DMS 273 (cell line): ENCODE results near the gene PTGIR.

ENCODE experiments used
- DNase-seq: peaks from one replicate; lab custom pipeline; 2025; ENCODE audit not compliant: unreplicated experiment; lab: John Stamatoyannopoulos, UW

PTGIR gene

DNA sequence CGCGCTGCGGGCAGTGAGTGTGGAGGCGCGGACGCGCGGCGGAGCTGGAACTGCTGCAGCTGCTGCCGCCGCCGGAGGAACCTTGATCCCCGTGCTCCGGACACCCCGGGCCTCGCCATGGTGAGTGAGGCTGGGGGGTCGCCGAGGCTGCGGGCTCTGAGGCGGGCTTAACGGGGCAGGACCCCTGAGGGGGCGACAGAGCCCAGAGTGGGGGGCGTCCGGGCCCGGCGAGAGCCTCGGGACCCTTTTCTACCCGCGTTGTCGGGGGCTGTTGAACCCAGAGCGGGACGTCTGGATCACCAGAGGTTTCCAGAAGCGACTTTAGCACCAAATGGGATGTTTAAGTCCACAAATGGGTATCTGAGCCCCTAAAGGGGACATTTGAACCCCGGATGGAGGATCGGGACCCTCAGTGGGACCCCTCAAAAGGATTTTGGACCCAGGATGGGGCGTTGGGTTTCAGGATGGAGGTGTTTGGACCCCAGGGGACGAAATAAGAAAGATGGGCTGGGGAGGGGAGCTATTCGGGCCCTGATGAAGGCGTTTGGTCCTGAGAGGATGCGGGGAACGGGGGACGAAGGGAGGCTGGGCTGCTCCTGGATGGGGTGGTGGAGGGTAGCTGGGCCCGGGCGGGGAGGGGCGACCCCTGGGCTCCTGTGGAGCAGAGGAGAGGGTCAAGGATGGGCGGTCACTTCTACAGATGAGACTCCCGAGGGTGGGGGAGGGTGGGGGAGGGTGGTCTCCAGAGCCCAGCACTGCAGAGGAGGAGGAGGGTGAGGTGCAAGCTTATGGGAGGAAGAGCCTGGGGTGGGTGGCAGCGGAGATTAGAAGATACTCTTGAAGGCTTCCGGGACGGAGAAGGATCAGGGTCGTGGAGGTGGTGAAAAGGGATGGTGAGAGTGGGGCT lies 23.3 kb downstream of the PTGIR start, which contains the start of gene CALM3:
Gene CALM3 (plus strand): TSS at position 13 of the 907 bp plus-strand sequence. CDS start 105 bp downstream, at position 118.
- DNase-seq: no peak

DNA sequence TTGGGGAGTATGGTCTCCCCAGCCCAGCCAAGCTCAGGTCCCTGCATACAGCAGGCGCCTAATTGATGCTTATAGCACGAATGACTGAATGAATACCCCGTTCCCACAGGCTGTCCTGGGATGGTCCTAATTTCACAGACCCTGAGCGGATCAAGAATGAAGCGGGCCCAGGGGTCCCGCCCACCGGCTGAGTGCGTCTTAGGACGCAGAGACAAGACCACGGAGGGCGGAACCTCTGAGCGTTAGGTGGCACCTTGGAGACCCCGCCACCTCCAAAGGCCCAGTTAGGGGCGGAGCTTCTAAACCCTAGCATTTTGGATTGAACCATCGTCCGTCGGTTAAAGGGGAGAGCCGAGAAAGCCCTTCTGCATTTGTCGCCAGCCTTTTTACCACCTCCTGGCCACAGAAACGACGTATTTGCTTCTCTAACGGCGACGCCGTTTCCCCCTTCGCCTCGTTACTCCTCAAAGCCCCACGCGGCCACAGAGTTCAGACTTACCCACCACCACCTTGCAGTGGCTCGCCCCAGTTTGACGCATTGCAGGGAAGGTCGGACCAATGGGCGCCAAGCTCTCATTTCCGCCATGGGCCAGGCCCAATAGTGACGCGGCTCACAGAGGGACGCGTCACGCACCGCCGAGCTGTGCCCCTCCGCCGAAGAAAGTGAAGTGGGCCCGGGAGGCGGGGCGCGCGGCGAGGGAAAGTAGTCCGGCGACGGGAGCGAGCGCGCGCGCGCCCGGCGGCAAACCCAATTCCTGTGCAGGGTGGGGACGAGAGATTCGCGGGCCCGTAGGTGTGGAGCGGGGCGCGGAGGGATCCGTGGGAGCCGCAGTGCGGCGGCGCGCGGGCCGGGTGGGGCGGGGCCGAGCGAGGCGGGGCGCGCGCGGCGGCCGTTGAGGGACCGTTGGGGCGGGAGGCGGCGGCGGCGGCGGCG lies 24.2 kb downstream of the PTGIR start:
- peak; percentile 100 for DNase-seq

DNA sequence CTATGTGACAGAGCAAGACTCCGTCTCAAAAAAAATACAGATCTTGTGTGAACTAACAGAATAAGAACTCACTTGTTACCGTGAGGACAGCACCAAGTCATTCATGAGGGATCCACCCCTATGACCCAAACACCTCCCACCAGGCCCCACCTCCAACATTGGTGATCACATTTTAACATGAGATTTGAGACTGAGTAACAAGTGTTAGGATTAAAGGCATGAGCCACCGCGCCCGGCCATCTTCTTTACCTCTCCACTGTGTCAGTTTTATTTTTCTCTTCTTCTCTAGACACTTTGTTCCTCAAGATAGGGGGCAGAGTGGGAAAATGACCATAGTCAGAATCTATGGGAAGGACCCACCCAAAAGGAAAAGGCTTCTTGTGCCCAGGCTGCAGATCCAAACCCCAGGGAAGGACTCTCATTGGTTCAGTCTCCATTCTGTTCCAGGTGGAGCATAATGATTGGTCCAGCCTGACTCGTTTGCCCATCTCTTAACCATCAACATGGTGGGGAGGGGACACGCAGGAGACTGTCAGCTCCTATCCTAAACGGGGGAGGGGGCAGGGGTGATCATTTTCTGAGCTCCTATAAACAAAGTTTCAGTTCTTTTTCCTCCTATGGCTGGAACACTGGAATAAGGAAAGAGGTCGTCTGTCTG lies 25.0 kb downstream of the PTGIR start:
- no peak for DNase-seq

DNA sequence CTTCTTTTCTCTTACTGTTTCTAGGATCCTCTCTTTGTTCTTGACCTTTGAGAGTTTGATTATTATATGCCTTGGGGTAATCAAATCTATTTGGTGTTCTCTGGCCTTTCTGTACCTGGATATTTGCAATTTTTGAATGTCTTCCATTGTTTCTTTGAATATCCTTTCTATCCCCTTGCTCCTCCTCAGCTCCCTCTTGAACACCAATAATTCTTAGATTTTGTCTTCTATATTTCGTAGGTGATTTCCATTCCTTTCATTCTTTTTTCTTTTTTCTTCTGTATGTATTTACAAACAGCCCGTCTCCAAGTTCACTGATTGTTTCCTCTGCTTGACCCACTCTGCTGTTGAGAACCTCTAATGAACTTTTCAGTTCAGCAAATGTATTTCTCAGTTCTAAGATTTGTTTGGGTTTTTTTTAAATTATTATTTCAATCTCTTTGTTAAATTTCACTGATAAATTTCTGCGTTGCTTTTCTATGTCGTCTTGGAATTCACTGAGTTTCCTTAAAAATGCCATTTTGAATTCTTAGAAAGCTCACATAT lies 26.4 kb downstream of the PTGIR start:
- no peak for DNase-seq

DNA sequence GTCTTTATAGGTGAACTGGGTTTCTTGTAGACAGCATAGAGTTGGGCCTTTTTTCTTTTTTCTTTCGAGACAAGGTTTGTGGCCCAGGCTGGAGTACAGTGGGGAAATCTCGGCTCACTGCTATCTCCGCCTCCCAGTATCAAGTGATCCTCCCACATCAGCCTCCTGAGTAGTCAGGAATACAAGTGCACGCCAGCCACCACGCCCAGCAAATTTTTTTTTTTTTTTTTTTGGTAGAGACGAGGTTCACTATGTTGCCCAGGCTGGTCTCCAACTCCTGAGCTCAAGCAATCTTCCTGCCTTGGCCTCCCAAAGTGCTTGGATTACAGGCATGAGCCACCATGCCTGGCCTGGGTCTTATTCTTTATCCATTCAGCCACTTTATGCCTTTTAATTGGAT lies 28.9 kb downstream of the PTGIR start:
- DNase-seq: no peak

DNA sequence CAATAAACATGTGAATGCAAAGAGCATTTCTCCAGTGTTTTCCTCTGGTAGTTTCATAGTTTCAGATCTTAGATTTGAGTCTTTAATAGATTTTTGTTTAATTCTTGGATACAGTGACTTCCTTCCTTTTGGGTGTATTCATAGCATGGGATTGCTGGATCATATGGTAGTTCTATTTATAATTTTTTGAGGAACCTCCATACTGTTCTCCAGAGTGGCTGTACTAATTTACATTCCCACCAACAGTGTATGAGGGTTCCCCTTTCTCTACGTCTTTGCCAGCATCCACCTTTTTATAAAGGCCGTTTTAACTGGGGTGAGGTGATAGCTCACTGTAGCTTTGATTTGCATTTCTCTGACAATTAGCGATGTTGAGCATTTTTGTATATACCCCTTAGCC lies 33.0 kb downstream of the PTGIR start:
- no peak for DNase-seq

DNA sequence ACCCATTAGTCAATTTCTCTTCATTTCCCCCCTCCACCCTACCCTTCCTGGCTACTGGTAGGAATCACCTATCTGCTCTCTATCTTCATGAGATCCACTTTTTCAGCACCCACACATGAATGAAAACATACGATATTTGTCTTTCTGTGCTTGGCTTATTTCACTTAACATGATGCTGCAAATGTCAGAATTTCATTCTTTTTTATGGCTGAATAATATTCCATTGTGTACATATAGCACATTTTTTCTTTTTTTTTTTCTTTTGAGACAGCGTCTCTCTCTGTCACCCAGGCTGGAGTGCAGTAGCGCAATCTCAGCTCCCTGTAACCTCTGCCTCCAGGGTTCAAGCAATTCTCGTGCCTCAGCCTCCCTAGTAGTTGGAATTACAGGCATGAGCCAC lies 33.6 kb downstream of the PTGIR start:
- DNase-seq: no peak

DNA sequence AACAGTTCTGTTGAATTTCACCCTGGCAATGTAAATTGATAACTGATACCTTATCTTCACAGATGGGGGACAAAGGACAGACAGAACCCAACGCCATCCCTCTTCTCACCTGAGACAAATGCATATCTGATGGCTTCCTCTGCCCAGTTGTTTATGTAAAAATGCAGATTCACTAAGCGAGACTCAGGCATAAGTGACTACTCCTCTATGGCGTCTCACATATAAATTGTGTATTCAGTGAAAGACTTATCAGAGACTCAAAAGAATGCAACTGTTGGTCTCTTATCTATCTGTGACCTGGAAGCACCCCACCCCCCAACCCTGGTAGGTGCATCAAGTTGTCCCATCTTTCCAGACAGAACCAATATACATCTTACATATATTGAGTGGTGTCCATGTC lies 37.0 kb downstream of the PTGIR start:
- no peak for DNase-seq

DNA sequence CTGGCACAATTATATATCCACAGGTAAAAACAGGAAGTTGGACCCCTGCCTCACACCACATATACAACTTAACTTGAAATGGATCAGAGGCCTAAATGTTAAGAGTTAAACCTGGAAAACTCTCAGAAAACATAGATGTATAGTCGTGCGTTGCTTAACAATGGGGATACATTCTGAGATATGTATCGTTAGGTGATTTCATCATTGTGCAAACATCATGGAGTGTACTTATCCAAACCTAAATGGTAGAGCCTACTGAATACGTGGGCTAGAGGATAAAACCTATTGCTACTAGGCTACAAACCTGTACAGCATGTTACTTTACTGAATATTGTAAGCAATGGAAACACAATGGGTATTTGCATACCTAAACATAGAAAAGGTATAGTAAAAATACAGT lies 38.6 kb downstream of the PTGIR start:
- DNase-seq: no peak

DNA sequence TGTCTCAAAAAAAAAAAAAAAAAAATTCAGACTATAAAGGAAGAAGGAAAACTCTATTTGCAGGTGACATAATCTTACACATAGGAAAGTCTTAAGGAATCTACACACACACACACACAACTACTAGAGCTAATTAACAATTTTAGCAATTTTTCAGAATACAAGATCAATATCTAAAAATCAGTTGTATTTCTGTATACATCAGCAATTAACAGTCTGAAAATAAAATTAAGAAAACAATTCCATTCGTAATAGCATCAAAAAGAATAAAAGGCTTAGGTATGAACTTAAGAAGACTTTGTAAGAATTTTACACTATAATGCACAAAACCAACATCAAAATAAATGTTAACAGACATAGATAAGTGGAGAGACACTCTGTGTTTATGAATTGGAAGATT lies 39.4 kb downstream of the PTGIR start:
- DNase-seq: no peak

DNA sequence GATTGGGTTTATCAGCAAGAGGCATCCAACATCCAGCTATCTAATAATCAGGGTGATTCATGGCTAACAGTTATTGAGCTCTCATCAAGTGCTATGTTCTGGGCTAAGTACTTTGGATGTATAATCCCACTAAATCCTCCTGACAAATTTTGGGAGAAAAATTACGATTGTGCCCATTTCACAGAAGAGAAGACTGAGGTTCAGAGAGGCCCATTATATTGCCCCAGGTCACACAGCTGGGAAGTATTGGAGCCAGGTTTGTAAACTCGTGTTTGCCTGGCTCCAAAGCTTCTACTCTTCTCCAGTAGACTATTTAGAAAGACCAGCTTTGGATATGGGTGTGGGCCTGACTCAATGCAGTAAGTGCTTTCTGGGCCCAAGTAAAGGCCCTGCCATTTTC lies 44.6 kb downstream of the PTGIR start:
- DNase-seq: no peak

DNA sequence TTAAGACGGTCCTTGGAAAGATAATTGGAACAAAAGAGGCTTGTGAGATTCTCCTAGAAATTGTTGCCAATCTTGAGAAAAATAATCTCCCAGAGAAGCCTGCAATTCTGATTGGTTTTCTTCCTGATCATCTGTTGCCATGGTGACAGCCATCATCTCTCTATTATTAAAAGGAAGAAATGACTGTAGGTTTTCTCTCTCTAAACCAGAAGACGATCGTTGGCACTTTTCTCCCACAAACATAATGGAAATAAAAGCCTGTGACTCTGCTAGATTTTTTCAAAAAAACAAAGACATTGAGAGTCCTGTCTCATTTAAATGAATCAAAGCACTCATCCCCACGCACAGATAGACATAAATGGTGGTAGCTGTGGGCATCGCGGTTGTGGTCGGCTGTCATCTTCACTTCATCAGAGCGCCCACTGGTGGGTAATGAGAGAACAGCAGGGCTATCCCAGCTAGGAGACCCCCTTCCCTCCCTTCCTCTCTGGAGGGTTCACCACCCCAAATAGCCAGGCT lies 45.5 kb downstream of the PTGIR start:
- DNase-seq: peak; percentile 76

DNA sequence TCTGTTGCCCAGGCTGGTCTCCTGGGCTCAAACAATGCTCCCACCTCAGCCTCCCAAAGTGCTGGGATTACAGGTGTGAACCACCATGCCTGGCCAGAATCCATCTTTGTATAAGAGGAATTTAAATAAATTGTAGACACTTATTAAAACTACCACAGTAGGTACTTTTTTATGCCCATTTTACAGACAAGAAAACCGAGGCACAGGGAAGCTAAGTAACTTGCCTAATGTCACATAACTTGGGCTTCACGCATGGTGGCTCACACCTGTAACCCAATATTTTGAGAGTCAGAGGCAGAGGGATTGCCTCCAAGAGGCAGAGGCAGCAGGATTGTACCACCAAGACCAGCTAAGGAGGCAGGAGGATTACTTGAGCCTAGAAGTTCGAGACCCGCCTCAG lies 46.4 kb downstream of the PTGIR start:
- DNase-seq: no peak

DNA sequence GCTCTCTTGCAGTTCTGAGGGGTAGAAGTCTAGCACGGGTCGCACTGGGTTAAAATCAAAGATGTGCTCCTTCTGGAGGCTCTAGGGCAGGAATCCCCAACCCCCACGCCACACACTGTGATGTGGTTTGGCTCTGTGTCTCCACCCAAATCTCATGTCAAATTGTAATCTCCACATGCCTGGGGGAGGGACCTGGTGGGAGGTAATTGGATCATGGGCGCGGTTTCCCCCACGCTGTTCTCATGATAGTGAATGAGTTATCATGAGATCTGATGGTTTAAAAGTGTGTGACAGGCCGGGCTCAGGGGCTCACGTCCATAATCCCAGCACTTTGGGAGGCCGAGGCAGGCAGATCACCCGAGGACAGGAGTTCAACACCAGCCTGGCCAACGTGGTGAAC lies 50.4 kb downstream of the PTGIR start:
- no peak for DNase-seq

DNA sequence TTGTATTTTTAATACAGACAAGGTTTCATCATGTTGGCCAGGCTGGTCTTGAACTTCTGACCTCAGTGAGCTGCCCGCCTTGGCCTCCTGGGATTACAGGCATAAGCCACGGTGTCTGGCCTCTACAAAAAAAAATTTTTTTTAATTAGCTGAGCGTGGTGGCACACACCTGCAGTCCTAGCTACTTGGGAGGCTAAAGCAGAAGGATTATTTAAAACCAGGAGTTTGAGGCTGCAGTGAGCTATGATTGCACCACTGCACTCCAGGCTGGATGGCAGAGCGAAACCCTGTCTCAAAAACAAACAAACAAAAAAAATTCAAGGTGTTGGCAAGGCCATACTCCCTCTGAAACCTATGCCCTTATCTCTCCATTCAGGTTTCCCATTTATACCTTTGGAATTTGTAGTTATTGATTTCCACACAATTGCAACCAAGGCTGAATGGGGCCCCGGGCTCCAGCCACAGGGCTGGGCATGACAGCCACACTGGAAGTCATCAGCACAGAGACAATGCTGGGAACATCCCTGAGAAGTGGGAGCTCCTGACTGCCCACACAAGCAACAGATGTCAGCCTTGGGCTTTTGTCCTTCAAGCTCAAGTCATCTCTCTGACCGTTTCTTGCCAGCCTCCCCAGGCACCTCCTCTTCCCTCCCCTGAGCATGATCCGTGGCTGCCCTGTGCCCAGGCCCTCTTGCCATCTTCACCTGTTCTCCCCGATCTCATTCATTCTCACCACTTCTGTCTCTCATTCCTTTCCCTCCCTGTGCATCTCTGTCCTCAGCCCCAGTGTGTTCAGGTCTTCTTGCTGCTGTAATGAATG lies 51.0 kb downstream of the PTGIR start:
- no peak for DNase-seq

DNA sequence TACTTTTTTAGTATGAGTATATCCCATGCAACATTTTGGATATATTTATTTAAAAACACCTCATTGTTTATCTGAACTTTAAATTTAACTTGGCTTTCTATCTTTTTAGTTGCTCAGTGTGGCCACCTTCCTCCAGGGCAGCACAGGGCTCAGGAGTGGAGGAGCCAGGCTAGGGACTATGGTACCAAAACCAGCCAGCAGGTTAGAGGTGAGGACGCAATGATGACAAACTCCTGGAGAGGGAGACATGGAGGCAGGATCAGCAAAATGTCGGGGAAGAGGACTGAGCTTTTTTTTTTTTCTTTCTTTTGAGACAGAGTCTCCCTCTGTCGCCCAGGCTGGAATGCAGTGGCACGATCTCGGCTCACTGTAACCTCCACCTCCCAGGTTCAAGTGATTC lies 53.4 kb downstream of the PTGIR start:
- DNase-seq: peak; percentile 79
